ENCODE results near the gene XPO4. TPM values are rescaled to one million over a fixed set of nuclear protein-coding genes. Genes with fewer than 3 reads are reported as not detected.

XPO4 gene
- total and polyA plus RNA-seq, 5 donors from 2014 or later: 4.4 to 26.3 (median 8.1) TPM

DNA sequence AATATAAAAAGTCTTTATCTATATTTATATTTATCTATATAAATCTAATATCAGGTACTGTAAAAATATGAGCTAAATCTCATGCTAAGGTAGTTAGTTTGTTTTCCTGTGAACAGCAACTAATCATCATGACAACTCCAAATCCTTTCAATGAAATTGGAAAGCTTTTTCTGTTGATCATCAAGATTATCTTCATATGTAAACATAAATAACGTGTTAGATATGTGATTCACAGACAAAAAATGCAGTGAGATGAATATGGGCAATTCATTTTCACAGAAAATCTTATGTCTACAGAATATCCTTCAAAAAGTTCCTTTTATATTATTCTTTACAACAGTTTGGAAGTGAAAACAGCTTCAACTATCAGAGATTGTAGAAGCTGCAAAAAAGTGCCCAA lies 87.1 kb downstream of the XPO4 start:
- H3K36me3 Mint-ChIP-seq: peaks cover 31% of the 10 kb centered on the region
- H3K9me3 Mint-ChIP-seq: peaks cover 0 to 1% (median 0%) of the 10 kb centered on the region in 7 donors
- no peak overlapping the region for H3K4me3 ChIP-seq (ENCODE audit: low read depth, low read length)
- peaks cover 3 to 26% (median 5%) of the 10 kb centered on the region in 4 donors for H3K4me1 Mint-ChIP-seq
- no peak overlapping the region for H3K4me3 Mint-ChIP-seq
- H3K27ac ChIP-seq (ENCODE audit: insufficient read depth, low read length, poor library complexity, severe bottlenecking): no peak overlapping the region
- ATAC-seq (ENCODE audit: low read depth in 2 of 2) (no peak), DNase-seq (no peak)
- no peaks in the 10 kb centered on the region for H3K9me3 ChIP-seq (ENCODE audit: control insufficient read depth in 2 of 2, low read length in 2 of 2)
- H3K36me3 ChIP-seq (ENCODE audit: control insufficient read depth, insufficient read depth, low read length): peaks cover 12% of the 10 kb centered on the region
- no peaks in the 10 kb centered on the region for H3K4me1 ChIP-seq (ENCODE audit: control insufficient read depth, insufficient read depth, low read length, poor library complexity, severe bottlenecking)
- H3K27me3 Mint-ChIP-seq: no peaks in the 10 kb centered on the region
- H3K27ac Mint-ChIP-seq: no peak overlapping the region
- no peaks in the 10 kb centered on the region for H3K27me3 ChIP-seq (ENCODE audit: control insufficient read depth, insufficient read depth, low read length)

DNA sequence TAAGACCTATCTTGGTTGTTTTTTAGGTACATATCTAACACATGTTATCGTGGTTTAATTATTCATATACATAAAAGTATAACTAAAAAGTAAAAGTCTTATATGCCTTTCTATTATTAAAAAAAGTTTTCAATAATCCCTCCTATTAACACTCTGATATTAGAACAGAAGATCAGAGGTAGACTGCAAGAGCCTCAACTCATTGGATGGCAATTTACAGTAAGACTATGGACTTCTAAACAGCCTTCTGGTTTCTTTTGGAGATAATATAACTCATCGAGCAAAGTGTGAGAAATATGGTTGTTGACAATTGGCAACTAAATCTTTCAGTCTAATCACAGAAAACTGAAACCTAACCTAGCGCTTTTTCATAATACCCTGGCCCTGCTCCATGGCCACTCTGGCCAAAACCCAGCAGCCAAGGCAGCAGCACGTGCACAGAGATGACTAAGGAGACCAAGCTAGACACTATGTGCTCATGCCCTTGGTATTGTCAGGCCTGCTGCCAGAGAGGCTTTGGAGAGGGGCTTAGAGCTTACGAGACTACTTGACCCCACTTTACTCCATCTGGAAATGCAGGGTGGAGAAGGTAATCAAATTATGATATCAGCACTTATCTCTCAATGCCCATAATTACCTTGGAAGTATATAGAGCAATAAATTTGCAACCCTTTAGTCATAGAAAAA lies 88.2 kb downstream of the XPO4 start:
- Histone ChIP-seq H3K27ac (ENCODE audit: insufficient read depth, low read length, poor library complexity, severe bottlenecking) (no peak overlapping the region), H3K27me3 (ENCODE audit: control insufficient read depth, insufficient read depth, low read length) (no peaks in the 10 kb centered on the region), H3K4me3 (ENCODE audit: low read depth, low read length) (no peak overlapping the region), H3K9me3 (ENCODE audit: control insufficient read depth in 2 of 2, low read length in 2 of 2) (no peaks in the 10 kb centered on the region), H3K36me3 (ENCODE audit: control insufficient read depth, insufficient read depth, low read length) (peaks cover 7% of the 10 kb centered on the region), H3K4me1 (ENCODE audit: control insufficient read depth, insufficient read depth, low read length, poor library complexity, severe bottlenecking) (no peaks in the 10 kb centered on the region)
- Mint-ChIP-seq H3K9me3 (peaks cover 0 to 1% (median 0%) of the 10 kb centered on the region in 7 donors), H3K27ac (no peak overlapping the region), H3K4me1 (peaks cover 0 to 21% (median 5%) of the 10 kb centered on the region in 4 donors), H3K36me3 (peaks cover 35% of the 10 kb centered on the region), H3K27me3 (no peaks in the 10 kb centered on the region), H3K4me3 (no peak overlapping the region)
- no peak for DNase-seq
- no peak for ATAC-seq (ENCODE audit: low read depth in 2 of 2)

DNA sequence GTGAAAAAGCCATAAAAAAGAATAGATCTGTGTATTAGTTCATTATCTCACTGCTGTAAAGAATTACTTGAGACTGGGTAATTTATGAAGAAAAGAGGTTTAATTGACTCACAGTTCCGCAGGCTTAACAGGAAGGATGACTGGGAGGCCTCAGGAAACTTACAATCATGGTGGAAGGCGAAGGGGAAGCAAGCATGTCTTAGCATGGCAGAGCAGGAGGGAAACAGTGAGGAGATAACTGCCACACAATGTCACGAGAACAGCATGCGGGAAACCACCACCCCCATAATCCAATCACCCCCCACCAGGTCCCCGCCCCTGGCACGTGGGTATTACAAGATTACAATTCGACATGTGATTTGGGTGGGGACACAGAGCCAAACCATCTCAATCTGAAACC lies 89.7 kb downstream of the XPO4 start:
- no peak overlapping the region for H3K4me3 ChIP-seq (ENCODE audit: low read depth, low read length)
- no peaks in the 10 kb centered on the region for H3K27me3 ChIP-seq (ENCODE audit: control insufficient read depth, insufficient read depth, low read length)
- H3K36me3 Mint-ChIP-seq: peaks cover 38% of the 10 kb centered on the region
- H3K4me3 Mint-ChIP-seq: no peak overlapping the region
- DNase-seq (no peak), ATAC-seq (ENCODE audit: low read depth in 2 of 2) (no peak)
- H3K4me1 ChIP-seq (ENCODE audit: control insufficient read depth, insufficient read depth, low read length, poor library complexity, severe bottlenecking): no peaks in the 10 kb centered on the region
- peaks cover 0 to 1% (median 0%) of the 10 kb centered on the region in 7 donors for H3K9me3 Mint-ChIP-seq
- no peaks in the 10 kb centered on the region for H3K9me3 ChIP-seq (ENCODE audit: control insufficient read depth in 2 of 2, low read length in 2 of 2)
- peaks cover 0 to 18% (median 6%) of the 10 kb centered on the region in 4 donors for H3K4me1 Mint-ChIP-seq
- H3K27ac Mint-ChIP-seq: peak overlapping the region in 1 of 3 donors; percentile 33
- H3K27me3 Mint-ChIP-seq: no peaks in the 10 kb centered on the region
- no peak overlapping the region for H3K27ac ChIP-seq (ENCODE audit: insufficient read depth, low read length, poor library complexity, severe bottlenecking)
- H3K36me3 ChIP-seq (ENCODE audit: control insufficient read depth, insufficient read depth, low read length): peaks cover 22% of the 10 kb centered on the region

DNA sequence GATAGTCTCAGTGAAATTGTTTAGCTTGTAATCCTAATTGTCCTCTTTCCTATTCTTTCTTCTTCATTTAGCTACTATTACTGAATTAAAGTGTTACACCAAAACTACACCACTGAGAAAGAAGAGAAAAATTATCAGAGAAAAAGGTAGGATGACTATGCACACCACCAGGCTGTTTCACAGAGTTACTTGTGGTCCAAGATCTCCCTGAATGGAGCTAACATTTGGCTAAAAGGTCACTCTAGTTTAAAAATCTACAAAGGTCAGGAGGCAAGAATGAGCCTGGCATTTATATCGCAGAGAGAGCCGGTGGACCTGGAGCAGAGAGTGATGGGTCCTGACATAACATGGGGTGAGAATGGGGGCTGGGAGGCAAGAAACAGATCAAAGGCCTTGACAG lies 91.7 kb downstream of the XPO4 start:
- H3K9me3 Mint-ChIP-seq: peaks cover 0 to 1% (median 0%) of the 10 kb centered on the region in 7 donors
- Histone ChIP-seq H3K27me3 (ENCODE audit: control insufficient read depth, insufficient read depth, low read length) (no peaks in the 10 kb centered on the region), H3K9me3 (ENCODE audit: control insufficient read depth in 2 of 2, low read length in 2 of 2) (no peaks in the 10 kb centered on the region), H3K27ac (ENCODE audit: insufficient read depth, low read length, poor library complexity, severe bottlenecking) (no peak overlapping the region), H3K4me1 (ENCODE audit: control insufficient read depth, insufficient read depth, low read length, poor library complexity, severe bottlenecking) (no peaks in the 10 kb centered on the region), H3K4me3 (ENCODE audit: low read depth, low read length) (no peak overlapping the region), H3K36me3 (ENCODE audit: control insufficient read depth, insufficient read depth, low read length) (peaks cover 32% of the 10 kb centered on the region)
- H3K27me3 Mint-ChIP-seq: no peaks in the 10 kb centered on the region
- DNase-seq (no peak), ATAC-seq (ENCODE audit: low read depth in 2 of 2) (no peak)
- no peak overlapping the region for H3K4me3 Mint-ChIP-seq
- peaks cover 0 to 9% (median 6%) of the 10 kb centered on the region in 4 donors for H3K4me1 Mint-ChIP-seq
- peaks cover 46% of the 10 kb centered on the region for H3K36me3 Mint-ChIP-seq
- H3K27ac Mint-ChIP-seq: no peak overlapping the region

DNA sequence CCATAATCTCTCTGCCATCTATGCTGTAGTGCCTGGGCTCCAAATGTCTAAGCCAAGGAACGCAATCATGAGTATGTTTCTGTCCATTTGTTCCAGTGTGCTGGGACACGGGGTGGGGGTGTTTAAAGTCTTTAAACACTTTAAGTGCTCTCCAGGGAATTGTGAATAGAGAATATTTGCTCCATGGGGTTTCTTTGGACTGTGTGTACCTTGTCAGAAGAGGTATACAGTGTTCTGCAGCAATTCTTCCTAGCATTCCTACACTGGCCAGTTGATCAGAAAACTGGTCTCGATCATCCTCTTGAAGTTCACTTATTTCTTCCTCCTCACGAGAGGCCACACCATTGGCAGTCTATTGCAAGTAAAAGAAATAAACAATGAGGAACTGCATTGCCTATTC lies 93.7 kb downstream of the XPO4 start:
- no peak overlapping the region for H3K4me3 ChIP-seq (ENCODE audit: low read depth, low read length)
- peak overlapping the region in 1 of 3 donors; percentile 56 for H3K27ac Mint-ChIP-seq
- H3K27me3 Mint-ChIP-seq: no peaks in the 10 kb centered on the region
- H3K36me3 Mint-ChIP-seq: peaks cover 45% of the 10 kb centered on the region
- H3K4me1 ChIP-seq (ENCODE audit: control insufficient read depth, insufficient read depth, low read length, poor library complexity, severe bottlenecking): no peaks in the 10 kb centered on the region
- H3K27ac ChIP-seq (ENCODE audit: insufficient read depth, low read length, poor library complexity, severe bottlenecking): no peak overlapping the region
- no peaks in the 10 kb centered on the region for H3K27me3 ChIP-seq (ENCODE audit: control insufficient read depth, insufficient read depth, low read length)
- no peak for DNase-seq
- H3K9me3 ChIP-seq (ENCODE audit: control insufficient read depth in 2 of 2, low read length in 2 of 2): no peaks in the 10 kb centered on the region
- ATAC-seq (ENCODE audit: low read depth in 2 of 2): no peak
- no peak overlapping the region for H3K4me3 Mint-ChIP-seq
- H3K9me3 Mint-ChIP-seq: no peaks in the 10 kb centered on the region
- peaks cover 37% of the 10 kb centered on the region for H3K36me3 ChIP-seq (ENCODE audit: control insufficient read depth, insufficient read depth, low read length)
- H3K4me1 Mint-ChIP-seq: peaks cover 0 to 22% (median 7%) of the 10 kb centered on the region in 4 donors

DNA sequence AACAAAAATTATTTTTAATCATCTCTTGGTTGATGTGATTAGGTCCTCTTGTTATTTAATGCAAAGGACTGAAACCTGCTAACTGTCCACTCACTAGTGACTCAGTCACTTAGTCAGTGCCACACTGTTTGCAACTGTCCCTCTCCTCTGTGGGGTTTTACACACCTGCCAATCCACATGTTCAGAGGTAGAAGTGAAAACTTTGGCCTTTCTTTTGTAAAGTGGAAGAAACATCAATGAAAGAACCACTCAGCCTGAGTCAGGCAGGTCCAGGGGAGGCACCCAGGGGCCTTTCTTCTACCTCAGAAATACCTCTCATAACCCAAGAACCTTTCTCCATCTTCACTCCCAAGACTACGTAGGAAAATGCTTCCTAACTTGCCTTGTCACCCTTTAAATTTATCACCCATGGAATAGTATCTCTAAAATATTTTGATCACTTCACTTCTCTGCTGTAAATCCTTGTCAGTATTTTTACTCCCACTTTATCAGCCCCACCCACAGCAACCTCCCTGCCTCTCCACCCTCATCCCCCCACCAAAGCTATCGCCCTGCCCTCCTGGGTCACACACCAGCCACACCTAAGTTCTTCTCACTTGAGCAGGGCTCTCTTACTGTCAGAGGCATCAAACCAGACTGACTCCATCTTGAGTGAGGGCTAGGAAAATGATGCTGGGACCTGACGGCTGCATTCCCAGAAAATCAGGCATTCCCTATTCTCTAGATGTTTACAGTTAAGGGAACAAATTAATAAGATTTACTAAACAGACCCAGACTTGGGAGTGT lies 99.2 kb downstream of the XPO4 start:
- no peaks in the 10 kb centered on the region for H3K27me3 Mint-ChIP-seq
- DNase-seq: no peak
- Histone ChIP-seq H3K9me3 (ENCODE audit: control insufficient read depth in 2 of 2, low read length in 2 of 2) (no peaks in the 10 kb centered on the region), H3K4me3 (ENCODE audit: low read depth, low read length) (no peak overlapping the region), H3K4me1 (ENCODE audit: control insufficient read depth, insufficient read depth, low read length, poor library complexity, severe bottlenecking) (no peaks in the 10 kb centered on the region), H3K27ac (ENCODE audit: insufficient read depth, low read length, poor library complexity, severe bottlenecking) (no peak overlapping the region), H3K36me3 (ENCODE audit: control insufficient read depth, insufficient read depth, low read length) (peaks cover 51% of the 10 kb centered on the region), H3K27me3 (ENCODE audit: control insufficient read depth, insufficient read depth, low read length) (no peaks in the 10 kb centered on the region)
- no peak overlapping the region for H3K4me3 Mint-ChIP-seq
- H3K4me1 Mint-ChIP-seq: peaks cover 0 to 12% (median 3%) of the 10 kb centered on the region in 4 donors
- H3K36me3 Mint-ChIP-seq: peaks cover 18% of the 10 kb centered on the region
- ATAC-seq (ENCODE audit: low read depth in 2 of 2): no peak
- H3K9me3 Mint-ChIP-seq: no peaks in the 10 kb centered on the region
- H3K27ac Mint-ChIP-seq: peak overlapping the region in 2 of 3 donors; percentile 4 to 62

DNA sequence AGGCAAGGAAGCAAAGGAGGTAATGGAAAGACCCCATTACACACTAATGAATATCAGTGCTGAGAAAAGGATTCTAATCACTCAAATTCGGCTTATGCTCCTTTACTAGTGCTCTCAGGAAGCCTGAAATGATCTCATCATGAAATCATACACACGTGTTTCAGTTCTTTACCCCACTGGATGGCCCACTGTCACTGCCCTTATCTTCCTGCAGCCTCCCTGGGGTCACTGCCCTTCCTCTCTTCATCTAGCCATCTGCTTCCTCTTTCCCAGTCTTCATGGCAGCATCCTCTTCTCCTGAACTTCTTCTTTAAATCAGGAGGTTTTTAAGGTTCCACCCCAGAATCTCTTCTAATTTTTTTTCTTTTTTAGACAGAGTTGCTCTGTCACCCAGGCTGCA lies 100.8 kb downstream of the XPO4 start:
- H3K27ac ChIP-seq (ENCODE audit: insufficient read depth, low read length, poor library complexity, severe bottlenecking): no peak overlapping the region
- H3K36me3 ChIP-seq (ENCODE audit: control insufficient read depth, insufficient read depth, low read length): peaks cover 39% of the 10 kb centered on the region
- no peaks in the 10 kb centered on the region for H3K27me3 ChIP-seq (ENCODE audit: control insufficient read depth, insufficient read depth, low read length)
- ATAC-seq (ENCODE audit: low read depth in 2 of 2): no peak
- H3K4me3 ChIP-seq (ENCODE audit: low read depth, low read length): no peak overlapping the region
- Mint-ChIP-seq H3K4me1 (peaks cover 13 to 16% (median 15%) of the 10 kb centered on the region in 4 donors), H3K27me3 (no peaks in the 10 kb centered on the region), H3K9me3 (no peaks in the 10 kb centered on the region), H3K36me3 (peaks cover 26% of the 10 kb centered on the region), H3K27ac (peak overlapping the region in 2 of 3 donors; percentile 64 to 87), H3K4me3 (no peak overlapping the region)
- no peaks in the 10 kb centered on the region for H3K9me3 ChIP-seq (ENCODE audit: control insufficient read depth in 2 of 2, low read length in 2 of 2)
- no peaks in the 10 kb centered on the region for H3K4me1 ChIP-seq (ENCODE audit: control insufficient read depth, insufficient read depth, low read length, poor library complexity, severe bottlenecking)
- DNase-seq: no peak
